DND-41 (cell line): ENCODE results near the gene TEX11.

Experiments used
- ATAC-seq: fragments of 200-7000 bp; cut with Tn5 transposase; 3 replicates; pipeline ENCODE4 v1.9.1; 2021; ENCODE audit warnings: low read depth; ENCODE audit not compliant: insufficient read depth
- DNase-seq: peaks from one replicate; pipeline ENCODE4 v3.0.0-alpha.2; 2020
- H2AFZ ChIP-seq: 2 replicates; pipeline ENCODE4 v1.6.0; 2012; ENCODE audit warnings: low read depth, low read length
- H3K27ac ChIP-seq: 2 replicates; pipeline ENCODE4 v1.5.1; 2012; ENCODE audit warnings: low read length, inconsistent platforms
- H3K27me3 ChIP-seq: fragments of 200-600 bp; sonication (generic); 2 replicates; pipeline ENCODE4 v1.6.0; 2012; ENCODE audit warnings: low read length, mild to moderate bottlenecking, inconsistent platforms; ENCODE audit not compliant: insufficient read depth, poor library complexity
- H3K36me3 ChIP-seq: 2 replicates; pipeline ENCODE4 v1.5.1; 2012; ENCODE audit warnings: low read length, inconsistent platforms; ENCODE audit not compliant: insufficient read depth
- H3K4me1 ChIP-seq: 2 replicates; pipeline ENCODE4 v1.5.1; 2012; ENCODE audit warnings: mild to moderate bottlenecking, low read length; ENCODE audit not compliant: insufficient read depth
- H3K4me2 ChIP-seq: 2 replicates; pipeline ENCODE4 v1.6.0; 2012; ENCODE audit warnings: mild to moderate bottlenecking, moderate library complexity, low read length, inconsistent platforms; ENCODE audit not compliant: insufficient read depth
- H3K4me3 ChIP-seq, 2 experiments: fragments of 200-600 bp in 1 of 2; shearing (Covaris generic) in 1 of 2; 2 replicates each; pipeline ENCODE4 v1.5.1; 2012 to 2016; ENCODE audit warnings: inconsistent platforms in 2 of 2, low read length in 2 of 2, mild to moderate bottlenecking in 2 of 2, low read depth in 1 of 2, moderate library complexity in 1 of 2
- H3K79me2 ChIP-seq: 2 replicates; pipeline ENCODE4 v1.6.0; 2012; ENCODE audit warnings: low read length, inconsistent platforms; ENCODE audit not compliant: insufficient read depth
- H3K9ac ChIP-seq: 2 replicates; pipeline ENCODE4 v1.6.0; 2012; ENCODE audit warnings: low read depth, mild to moderate bottlenecking, inconsistent platforms, low read length, moderate library complexity
- H3K9me3 ChIP-seq: 2 replicates; pipeline ENCODE4 v1.5.1; 2012; ENCODE audit warnings: low read length, moderate library complexity, mild to moderate bottlenecking, inconsistent platforms; ENCODE audit not compliant: insufficient read depth, severe bottlenecking
- H4K20me1 ChIP-seq: 2 replicates; pipeline ENCODE4 v1.6.0; 2012; ENCODE audit warnings: low read length; ENCODE audit not compliant: insufficient read depth
- CTCF ChIP-seq: IDR thresholded peaks from 2 replicates; pipeline ENCODE4 v1.5.1; 2012; ENCODE audit warnings: borderline replicate concordance, low read length, moderate library complexity, mild to moderate bottlenecking; ENCODE audit not compliant: poor library complexity, severe bottlenecking; ENCODE audit errors: extremely low read depth
- EZH2 ChIP-seq: IDR thresholded peaks from 3 replicates; pipeline ENCODE4 v1.6.1; 2012; ENCODE audit warnings: borderline replicate concordance, low read depth, mild to moderate bottlenecking, moderate library complexity, low read length, inconsistent platforms; ENCODE audit not compliant: severe bottlenecking

Gene TEX11

GRCh38 chrX:70504772-70505450 is 403.6 kb downstream of the TEX11 start:
- DNase-seq (no peak), ATAC-seq (no peak)
- H3K4me3 ChIP-seq, result no peak overlapping the region
- H3K36me3 ChIP-seq, result no peaks in the 10 kb centered on the region
- H3K27ac ChIP-seq, result no peak overlapping the region
- H3K4me1 ChIP-seq, result no peaks in the 10 kb centered on the region
- no peak overlapping the region for H3K9ac ChIP-seq
- TF ChIP-seq EZH2 (no peak), CTCF (no peak)
- H4K20me1 ChIP-seq, result no peaks in the 10 kb centered on the region
- H3K79me2 ChIP-seq, result no peaks in the 10 kb centered on the region
- no peak overlapping the region for H2AFZ ChIP-seq
- no peak overlapping the region for H3K4me2 ChIP-seq
- H3K9me3 ChIP-seq, result no peaks in the 10 kb centered on the region
- no peaks in the 10 kb centered on the region for H3K27me3 ChIP-seq

GRCh38 chrX:70500826-70501225 is 407.7 kb downstream of the TEX11 start:
- TF ChIP-seq EZH2, result no peak
- TF ChIP-seq CTCF, result no peak
- Histone ChIP-seq H3K9ac (no peak overlapping the region), H3K4me3 (no peak overlapping the region), H3K4me1 (no peaks in the 10 kb centered on the region), H3K36me3 (no peaks in the 10 kb centered on the region), H4K20me1 (no peaks in the 10 kb centered on the region), H3K9me3 (no peaks in the 10 kb centered on the region), H3K27me3 (no peaks in the 10 kb centered on the region), H3K79me2 (no peaks in the 10 kb centered on the region), H3K4me2 (no peak overlapping the region), H2AFZ (no peak overlapping the region), H3K27ac (no peak overlapping the region)
- no peak for ATAC-seq
- DNase-seq, result no peak

GRCh38 chrX:70498129-70498528 is 410.4 kb downstream of the TEX11 start:
- Histone ChIP-seq H3K79me2 (no peaks in the 10 kb centered on the region), H3K4me1 (no peaks in the 10 kb centered on the region), H3K4me3 (no peak overlapping the region), H3K27me3 (no peaks in the 10 kb centered on the region), H3K4me2 (no peak overlapping the region), H4K20me1 (no peaks in the 10 kb centered on the region), H3K27ac (no peak overlapping the region), H3K9me3 (no peaks in the 10 kb centered on the region), H2AFZ (no peak overlapping the region), H3K9ac (no peak overlapping the region), H3K36me3 (no peaks in the 10 kb centered on the region)
- TF ChIP-seq EZH2 (no peak), CTCF (no peak)
- no peak for ATAC-seq
- no peak for DNase-seq
